Natural killer cell (primary cell): ENCODE results near the gene BDKRB2. TPM values are rescaled to one million over a fixed set of nuclear protein-coding genes. Genes with fewer than 3 reads are reported as not detected.

ENCODE experiments used
- ATAC-seq, 3 donors: fragments of 150-1000 bp in 2 of 3; fragments of 200-7000 bp in 1 of 3; cut with Tn5 transposase; 1 replicate in 1 of 3; 2 replicates in 2 of 3; pipeline ENCODE4 v1.10.0; 2021; ENCODE audit warnings: mild to moderate bottlenecking in 2 of 3, moderate library complexity in 2 of 3
- DNase-seq, 2 donors: peaks; one replicate each; pipeline versions ENCODE4 v3.0.0 to v3.0.0-alpha.2; 2013 to 2021; ENCODE audit warnings: mixed read lengths in 1 of 2
- H3K27ac ChIP-seq: one replicate; pipeline ENCODE4 v1.5.1; 2013; ENCODE audit warnings: mild to moderate bottlenecking, low read length
- H3K27me3 ChIP-seq: one replicate; pipeline ENCODE4 v1.6.1; 2013; ENCODE audit warnings: low read length; ENCODE audit not compliant: control insufficient read depth, insufficient read depth
- H3K36me3 ChIP-seq: one replicate; pipeline ENCODE4 v1.6.1; 2013; ENCODE audit warnings: low read length; ENCODE audit not compliant: control insufficient read depth, insufficient read depth
- H3K4me1 ChIP-seq: one replicate; pipeline ENCODE4 v1.6.1; 2013; ENCODE audit warnings: low read length; ENCODE audit not compliant: control insufficient read depth, insufficient read depth
- H3K4me3 ChIP-seq: one replicate; pipeline ENCODE4 v1.5.1; 2013; ENCODE audit warnings: low read length
- H3K9me3 ChIP-seq: one replicate; pipeline ENCODE4 v1.6.1; 2013; ENCODE audit warnings: low read length; ENCODE audit not compliant: control insufficient read depth, insufficient read depth
- H3K27ac Mint-ChIP-seq, 2 donors: one replicate each; pipeline ENCODE4 v1.8.0; 2022; ENCODE audit warnings: mild to moderate bottlenecking in 2 of 2, mixed read lengths in 2 of 2, moderate library complexity in 1 of 2
- H3K27me3 Mint-ChIP-seq, 2 donors: one replicate each; pipeline ENCODE4 v1.8.0; 2022; ENCODE audit warnings: low read depth in 2 of 2, mixed read lengths in 2 of 2
- H3K36me3 Mint-ChIP-seq: one replicate; pipeline ENCODE4 v1.8.0; 2022; ENCODE audit warnings: mixed read lengths
- H3K4me1 Mint-ChIP-seq, 2 donors: one replicate each; pipeline ENCODE4 v1.8.0; 2022; ENCODE audit warnings: mixed read lengths in 2 of 2
- H3K4me3 Mint-ChIP-seq: one replicate; pipeline ENCODE4 v1.8.0; 2022; ENCODE audit warnings: mild to moderate bottlenecking, moderate library complexity, mixed read lengths
- H3K9me3 Mint-ChIP-seq, 2 donors: one replicate each; pipeline ENCODE4 v1.8.0; 2022; ENCODE audit warnings: mixed read lengths in 2 of 2
- WGBS: methylation state at CpG from one replicate; pipeline ENCODE4 v1.1.7; 2013; ENCODE audit warnings: missing lambda C conversion rate; ENCODE audit not compliant: insufficient coverage; 5-methylcytosine and 5-hydroxymethylcytosine counted together
- intact Hi-C: fragments of 100-400 bp; cut with micrococcal nuclease; formaldehyde crosslinking; loops from one replicate; pipeline ENCODE4 v1.14.2; 2022
- total RNA-seq, 4 donors: library from RNA; stranded (reverse); fragments of 120-200 nt in 1 of 4; gene quantifications; one replicate each; pipeline versions ENCODE4 v1.2.3 to v1.2.4, GENCODE V29; 2013 to 2022
- TF ChIP-seq, protein P1 (sequence below): fragments of 200-600 bp; IDR thresholded peaks from one replicate; pipeline ENCODE4 v1.8.0; 2022; ENCODE audit warnings: antibody characterized with exemption

BDKRB2 gene
- total RNA-seq, 3 donors from 2014 or later (not counting 1 experiment from before 2014, with no cell fraction given), result not detected

GRCh38 chr14:96215452-96216244 is 11.0 kb downstream of the BDKRB2 start:
- ATAC-seq (no peak), DNase-seq (no peak)
- H3K27me3 ChIP-seq, result no peaks in the 10 kb centered on the region
- intact Hi-C loops, result no loop called here
- WGBS, result 87% methylated on average over 7 of the region's 7 CpGs
- H3K9me3 Mint-ChIP-seq, result no peaks in the 10 kb centered on the region
- no peaks in the 10 kb centered on the region for H3K9me3 ChIP-seq
- H3K36me3 ChIP-seq, result no peaks in the 10 kb centered on the region
- H3K27me3 Mint-ChIP-seq, result no peaks in the 10 kb centered on the region
- no peaks in the 10 kb centered on the region for H3K4me1 Mint-ChIP-seq
- TF ChIP-seq, protein P1, sequence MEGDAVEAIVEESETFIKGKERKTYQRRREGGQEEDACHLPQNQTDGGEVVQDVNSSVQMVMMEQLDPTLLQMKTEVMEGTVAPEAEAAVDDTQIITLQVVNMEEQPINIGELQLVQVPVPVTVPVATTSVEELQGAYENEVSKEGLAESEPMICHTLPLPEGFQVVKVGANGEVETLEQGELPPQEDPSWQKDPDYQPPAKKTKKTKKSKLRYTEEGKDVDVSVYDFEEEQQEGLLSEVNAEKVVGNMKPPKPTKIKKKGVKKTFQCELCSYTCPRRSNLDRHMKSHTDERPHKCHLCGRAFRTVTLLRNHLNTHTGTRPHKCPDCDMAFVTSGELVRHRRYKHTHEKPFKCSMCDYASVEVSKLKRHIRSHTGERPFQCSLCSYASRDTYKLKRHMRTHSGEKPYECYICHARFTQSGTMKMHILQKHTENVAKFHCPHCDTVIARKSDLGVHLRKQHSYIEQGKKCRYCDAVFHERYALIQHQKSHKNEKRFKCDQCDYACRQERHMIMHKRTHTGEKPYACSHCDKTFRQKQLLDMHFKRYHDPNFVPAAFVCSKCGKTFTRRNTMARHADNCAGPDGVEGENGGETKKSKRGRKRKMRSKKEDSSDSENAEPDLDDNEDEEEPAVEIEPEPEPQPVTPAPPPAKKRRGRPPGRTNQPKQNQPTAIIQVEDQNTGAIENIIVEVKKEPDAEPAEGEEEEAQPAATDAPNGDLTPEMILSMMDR, result no peak
- H3K4me1 ChIP-seq, result no peaks in the 10 kb centered on the region
- no peak overlapping the region for H3K27ac Mint-ChIP-seq
- no peak overlapping the region for H3K4me3 Mint-ChIP-seq
- no peak overlapping the region for H3K4me3 ChIP-seq
- no peak overlapping the region for H3K27ac ChIP-seq
- no peaks in the 10 kb centered on the region for H3K36me3 Mint-ChIP-seq

GRCh38 chr14:96216627-96217026 is 12.0 kb downstream of the BDKRB2 start:
- Mint-ChIP-seq H3K9me3 (no peaks in the 10 kb centered on the region), H3K4me1 (no peaks in the 10 kb centered on the region), H3K36me3 (no peaks in the 10 kb centered on the region), H3K27ac (no peak overlapping the region), H3K27me3 (peaks cover 0 to 6% of the 10 kb centered on the region in 2 donors), H3K4me3 (no peak overlapping the region)
- intact Hi-C loops, result loop anchor here (1.0 kb wide), 1 partner anchor 9 kb away; no protein-coding TSS in a partner anchor
- 80% methylated on average over 1 of the region's 1 CpG for WGBS
- Histone ChIP-seq H3K9me3 (no peaks in the 10 kb centered on the region), H3K4me1 (no peaks in the 10 kb centered on the region), H3K27me3 (no peaks in the 10 kb centered on the region), H3K36me3 (no peaks in the 10 kb centered on the region), H3K4me3 (no peak overlapping the region), H3K27ac (no peak overlapping the region)
- TF ChIP-seq, protein P1, result no peak
- no peak for DNase-seq
- no peak for ATAC-seq

DNA sequence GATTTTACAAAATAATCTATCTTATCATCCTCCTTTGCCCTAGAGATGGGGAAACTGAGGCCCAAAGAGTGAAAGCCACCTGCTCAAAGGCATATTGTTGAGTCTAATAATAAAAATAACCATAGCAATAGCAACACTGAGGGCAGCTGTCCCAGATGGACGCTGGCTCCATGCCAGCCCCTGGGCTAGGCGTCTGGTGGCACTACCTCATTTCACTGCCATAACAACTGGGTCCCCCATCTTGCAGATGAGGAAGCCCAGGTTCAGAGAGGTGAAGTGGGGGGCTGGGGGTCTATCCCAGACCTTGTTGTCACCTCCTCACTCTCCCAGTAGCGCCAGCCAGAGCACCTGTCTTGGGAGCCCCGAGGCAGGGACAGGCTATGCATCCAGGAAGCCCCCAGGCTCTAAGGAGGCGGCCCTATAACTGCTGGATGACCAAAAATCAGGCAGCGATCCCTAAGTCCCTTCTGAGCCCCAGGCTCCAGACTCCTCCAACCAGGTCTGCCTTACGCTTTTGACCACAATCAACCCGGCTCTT is 12.8 kb downstream of the BDKRB2 start:
- Histone ChIP-seq H3K9me3 (no peaks in the 10 kb centered on the region), H3K4me1 (no peaks in the 10 kb centered on the region), H3K36me3 (no peaks in the 10 kb centered on the region), H3K27ac (no peak overlapping the region), H3K4me3 (no peak overlapping the region), H3K27me3 (no peaks in the 10 kb centered on the region)
- Mint-ChIP-seq H3K9me3 (no peaks in the 10 kb centered on the region), H3K4me1 (no peaks in the 10 kb centered on the region), H3K27ac (no peak overlapping the region), H3K4me3 (no peak overlapping the region), H3K27me3 (peaks cover 0 to 6% of the 10 kb centered on the region in 2 donors), H3K36me3 (no peaks in the 10 kb centered on the region)
- WGBS, result 72% methylated on average over 8 of the region's 8 CpGs
- intact Hi-C loops, result loop anchor here (1.0 kb wide), 1 partner anchor 8 kb away; no protein-coding TSS in a partner anchor
- ATAC-seq (no peak), DNase-seq (no peak)
- TF ChIP-seq, protein P1, result no peak
